Mesenchymal stem cell (in vitro differentiated cells and primary cell): ENCODE results near the gene PLA2G2A.
"Not testable (repeated sequence)": the region's sequence is repeated elsewhere in the genome, so short reads cannot be mapped to it uniquely, and the experiment has no call there.

Experiments
- DNase-seq: peaks from one replicate; pipeline ENCODE4 v3.0.0-alpha.2; 2013
- H2AFZ ChIP-seq: one replicate; pipeline ENCODE4 v1.6.1; 2013; ENCODE audit warnings: low read depth, mild to moderate bottlenecking, control low read depth, inconsistent platforms, low read length, moderate library complexity
- H2AK5ac ChIP-seq: 2 replicates; pipeline ENCODE4 v1.6.1; 2013; ENCODE audit warnings: low read length, moderate library complexity, mild to moderate bottlenecking, inconsistent platforms; ENCODE audit not compliant: severe bottlenecking
- H2BK120ac ChIP-seq: one replicate; pipeline ENCODE4 v1.6.1; 2013; ENCODE audit warnings: low read depth, mild to moderate bottlenecking, inconsistent platforms, low read length, moderate library complexity
- H2BK12ac ChIP-seq, 2 experiments: one replicate each; pipeline ENCODE4 v1.6.1; 2013; ENCODE audit warnings: inconsistent platforms in 2 of 2, low read length in 2 of 2, mild to moderate bottlenecking in 2 of 2, moderate library complexity in 2 of 2, control low read depth in 1 of 2
- H2BK15ac ChIP-seq: one replicate; pipeline ENCODE4 v1.6.1; 2013; ENCODE audit warnings: mild to moderate bottlenecking, low read depth, inconsistent platforms; ENCODE audit not compliant: poor library complexity, severe bottlenecking
- H2BK5ac ChIP-seq: 2 replicates; pipeline ENCODE4 v1.6.1; 2013; ENCODE audit warnings: low read depth, mild to moderate bottlenecking, low read length, control low read depth, inconsistent platforms; ENCODE audit not compliant: poor library complexity, severe bottlenecking
- H3K14ac ChIP-seq, 2 experiments: one replicate each; pipeline ENCODE4 v1.6.1; 2013; ENCODE audit warnings: inconsistent platforms in 2 of 2, low read length in 2 of 2, control low read depth in 1 of 2, mild to moderate bottlenecking in 1 of 2, moderate library complexity in 1 of 2
- H3K18ac ChIP-seq, 2 experiments: one replicate each; pipeline ENCODE4 v1.6.1; 2013; ENCODE audit warnings: inconsistent platforms in 2 of 2, low read length in 2 of 2, control low read depth in 1 of 2, low read depth in 1 of 2, mild to moderate bottlenecking in 1 of 2
- H3K23ac ChIP-seq, 2 experiments: one replicate each; pipeline ENCODE4 v1.6.1; 2013; ENCODE audit warnings: inconsistent platforms in 2 of 2, low read length in 2 of 2, mild to moderate bottlenecking in 2 of 2, moderate library complexity in 2 of 2, control low read depth in 1 of 2
- H3K27ac ChIP-seq: 2 replicates; pipeline ENCODE4 v1.5.1; 2013; ENCODE audit warnings: mild to moderate bottlenecking, moderate library complexity, low read length, control low read depth, inconsistent platforms; ENCODE audit not compliant: poor library complexity, severe bottlenecking
- H3K27me3 ChIP-seq, 2 experiments: 2 replicates each; pipeline versions ENCODE4 v1.6.1 to v1.7.0; 2013; ENCODE audit warnings: low read length in 2 of 2, mild to moderate bottlenecking in 2 of 2, moderate library complexity in 2 of 2, control low read depth in 1 of 2, inconsistent platforms in 1 of 2; ENCODE audit not compliant: control insufficient read depth in 1 of 2, insufficient read depth in 1 of 2
- H3K36me3 ChIP-seq, 2 experiments: 2 replicates each; pipeline versions ENCODE4 v1.6.1 to v1.7.0; 2013; ENCODE audit warnings: low read length in 2 of 2, control low read depth in 1 of 2, inconsistent platforms in 1 of 2, low read depth in 1 of 2, mild to moderate bottlenecking in 1 of 2; ENCODE audit not compliant: insufficient read depth in 2 of 2, control insufficient read depth in 1 of 2
- H3K4ac ChIP-seq, 2 experiments: one replicate each; pipeline ENCODE4 v1.6.1; 2013; ENCODE audit warnings: inconsistent platforms in 2 of 2, low read length in 2 of 2, mild to moderate bottlenecking in 2 of 2, moderate library complexity in 2 of 2, control low read depth in 1 of 2, low read depth in 1 of 2
- H3K4me1 ChIP-seq: 2 replicates; pipeline ENCODE4 v1.6.1; 2013; ENCODE audit warnings: low read depth, low read length, control low read depth; ENCODE audit not compliant: control insufficient read depth, insufficient read depth
- H3K4me2 ChIP-seq: 2 replicates; pipeline ENCODE4 v1.6.1; 2013; ENCODE audit warnings: low read length, mild to moderate bottlenecking, inconsistent platforms; ENCODE audit not compliant: poor library complexity, severe bottlenecking
- H3K4me3 ChIP-seq, 2 experiments: 2 replicates each; pipeline versions ENCODE4 v1.5.1 to v1.7.0; 2013; ENCODE audit warnings: low read length in 2 of 2, mild to moderate bottlenecking in 2 of 2, control low read depth in 1 of 2, low read depth in 1 of 2; ENCODE audit not compliant: insufficient read depth in 1 of 2
- H3K79me1 ChIP-seq: replicated peaks from 2 replicates; pipeline ENCODE4 v1.6.1; 2013; ENCODE audit warnings: mild to moderate bottlenecking, control low read depth, low read length, inconsistent platforms; ENCODE audit not compliant: poor library complexity, severe bottlenecking
- H3K9ac ChIP-seq: 2 replicates; pipeline ENCODE4 v1.7.0; 2013; ENCODE audit warnings: mild to moderate bottlenecking, low read length, moderate library complexity
- H3K9me3 ChIP-seq: 2 replicates; pipeline ENCODE4 v1.7.0; 2013; ENCODE audit warnings: mild to moderate bottlenecking, low read length; ENCODE audit not compliant: control insufficient read depth
- H4K8ac ChIP-seq: one replicate; pipeline ENCODE4 v1.6.1; 2013; ENCODE audit warnings: inconsistent platforms, mild to moderate bottlenecking, low read length, moderate library complexity
- H4K91ac ChIP-seq: one replicate; pipeline ENCODE4 v1.6.1; 2013; ENCODE audit warnings: mild to moderate bottlenecking, low read length, inconsistent platforms
- WGBS: methylation state at CpG from one replicate; pipeline ENCODE4 v1.1.7; 2013; ENCODE audit warnings: mixed read lengths; 5-methylcytosine and 5-hydroxymethylcytosine counted together

The PLA2G2A gene

DNA sequence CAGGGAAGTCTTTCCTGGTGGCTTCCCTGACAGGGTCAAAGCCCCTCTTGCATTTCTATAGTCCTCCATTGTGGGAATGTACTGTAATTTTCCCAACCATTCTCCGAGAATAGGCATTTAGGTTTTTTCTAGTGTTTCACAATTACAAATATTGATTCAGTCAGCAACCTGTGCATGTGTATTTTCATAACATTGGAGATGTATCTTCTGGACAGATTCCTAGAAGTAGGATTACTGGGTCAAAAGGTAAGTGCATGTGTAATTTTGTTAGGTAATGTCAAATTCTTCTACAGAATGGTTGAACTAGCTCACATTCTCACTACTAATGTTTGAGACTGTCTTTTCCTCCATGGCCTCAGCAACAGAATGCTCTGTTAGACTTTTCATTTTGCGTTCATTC lies 8.3 kb upstream of the PLA2G2A start:
- no peak overlapping the region for H4K91ac ChIP-seq

DNA sequence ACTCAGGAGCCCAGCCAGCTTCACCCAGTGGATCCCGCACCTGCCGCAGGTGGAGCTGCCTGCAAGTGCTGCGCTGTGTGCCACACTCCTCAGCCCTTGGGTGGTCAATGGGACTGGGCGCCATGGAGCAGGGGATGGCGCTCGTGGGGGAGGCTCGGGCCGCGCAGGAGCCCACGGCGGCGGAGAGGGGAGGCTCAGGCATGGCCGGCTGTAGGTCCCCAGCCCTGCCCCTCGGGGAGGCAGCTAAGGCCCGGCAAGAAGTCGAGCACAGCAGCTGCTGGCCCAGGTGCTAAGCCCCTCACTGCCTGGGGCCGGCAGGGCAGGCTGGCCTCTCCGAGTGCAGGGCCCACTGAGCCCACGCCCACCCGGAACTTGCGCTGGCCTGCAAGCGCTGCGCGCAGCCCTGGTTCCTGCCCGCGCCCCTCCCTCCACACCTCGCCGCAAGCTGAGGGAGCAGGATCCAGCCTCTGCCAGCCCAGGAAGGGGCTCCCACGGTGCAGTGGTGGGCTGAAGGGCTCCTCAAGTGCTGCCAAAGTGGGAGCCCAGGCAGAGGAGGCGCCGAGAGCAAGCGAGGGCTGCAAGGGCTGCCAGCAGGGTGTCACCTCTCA lies 5.1 kb upstream of the PLA2G2A start:
- 92% methylated on average over 28 of the region's 32 CpGs for WGBS
- peaks cover 4 to 28% of the 10 kb centered on the region in 2 experiments for H3K27me3 ChIP-seq
- H2BK5ac ChIP-seq, H4K8ac ChIP-seq, H3K79me1 ChIP-seq, H3K9ac ChIP-seq, H2BK120ac ChIP-seq, H2BK15ac ChIP-seq, H3K27ac ChIP-seq, H3K14ac ChIP-seq, H3K4me1 ChIP-seq, H2AK5ac ChIP-seq, H3K9me3 ChIP-seq, H3K36me3 ChIP-seq, H3K4me2 ChIP-seq, H2AFZ ChIP-seq, H4K91ac ChIP-seq, DNase-seq, H3K4ac ChIP-seq, H3K23ac ChIP-seq, H3K4me3 ChIP-seq, H3K18ac ChIP-seq, H2BK12ac ChIP-seq: not testable (repeated sequence)

More for the DNA sequence above, 8.3 kb upstream of the PLA2G2A start:
- H3K27ac ChIP-seq, result no peak overlapping the region
- H3K9me3 ChIP-seq, result no peaks in the 10 kb centered on the region
- H3K4me1 ChIP-seq, result no peaks in the 10 kb centered on the region
- no peak overlapping the region for H4K8ac ChIP-seq
- H2AK5ac ChIP-seq, result no peak overlapping the region
- no peak overlapping the region for H3K18ac ChIP-seq
- no peak overlapping the region for H3K4me3 ChIP-seq
- no peak overlapping the region for H2BK12ac ChIP-seq
- WGBS, result 100% methylated on average over 1 of the region's 2 CpGs
- no peak overlapping the region for H3K14ac ChIP-seq
- H3K27me3 ChIP-seq, result peaks cover 0 to 14% of the 10 kb centered on the region in 2 experiments
- H3K79me1 ChIP-seq, result no peaks in the 10 kb centered on the region
- no peak overlapping the region for H3K9ac ChIP-seq
- H2AFZ ChIP-seq, result no peak overlapping the region
- H2BK5ac ChIP-seq, result no peak overlapping the region
- H2BK120ac ChIP-seq, result no peak overlapping the region
- no peak overlapping the region for H2BK15ac ChIP-seq
- H3K23ac ChIP-seq, result no peak overlapping the region
- no peaks in the 10 kb centered on the region for H3K36me3 ChIP-seq
- no peak overlapping the region for H3K4me2 ChIP-seq
- DNase-seq, result no peak
- H3K4ac ChIP-seq, result no peak overlapping the region

DNA sequence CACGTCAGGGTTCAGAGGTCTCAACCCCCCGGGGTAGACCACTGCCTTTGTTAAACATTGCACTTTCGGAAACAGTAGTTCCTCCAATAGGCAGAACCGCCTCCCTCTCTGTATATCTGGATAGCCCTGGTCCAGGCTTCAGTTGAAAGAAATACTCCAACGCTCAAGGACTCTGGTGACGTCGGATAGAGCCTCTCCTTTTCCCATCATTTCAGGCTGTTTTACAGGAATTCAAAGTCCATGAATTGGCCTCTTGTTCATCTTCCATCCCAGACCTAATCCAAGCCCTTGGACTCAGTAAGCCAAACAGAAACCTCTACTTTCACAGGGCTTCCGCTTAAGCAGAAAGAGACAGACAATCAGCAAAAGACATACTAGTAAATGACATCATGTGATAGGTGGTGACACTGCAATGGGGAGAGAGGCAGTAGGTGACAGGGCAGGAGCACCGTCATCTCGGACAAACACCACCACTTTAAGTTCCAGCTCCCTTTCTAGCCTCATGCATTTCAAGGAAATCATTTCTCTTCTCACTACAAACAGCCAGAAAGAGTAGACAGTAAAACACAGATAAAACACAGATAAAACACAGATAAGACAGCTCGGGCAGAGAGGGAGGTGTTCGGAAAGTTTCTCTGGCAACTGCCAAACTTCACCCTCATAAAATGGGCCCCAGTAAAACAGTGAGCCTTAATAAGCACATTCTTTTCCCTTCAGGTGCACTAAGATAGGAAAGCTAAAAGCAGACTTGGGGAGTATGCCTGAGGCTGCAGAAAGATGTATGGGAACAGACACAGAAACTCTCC lies 2.3 kb upstream of the PLA2G2A start:
- no peak overlapping the region for H2AK5ac ChIP-seq
- no peak overlapping the region for H3K4me3 ChIP-seq
- peak overlapping the region; percentile 8 for H3K9ac ChIP-seq
- H2AFZ ChIP-seq, result no peak overlapping the region
- WGBS, result 53% methylated on average over 9 of the region's 12 CpGs
- no peaks in the 10 kb centered on the region for H3K36me3 ChIP-seq
- H3K4ac ChIP-seq, result no peak overlapping the region
- no peak overlapping the region for H3K14ac ChIP-seq
- no peak overlapping the region for H2BK15ac ChIP-seq
- H3K27ac ChIP-seq, result no peak overlapping the region
- no peak overlapping the region for H4K91ac ChIP-seq
- H3K4me1 ChIP-seq, result no peaks in the 10 kb centered on the region
- H2BK120ac ChIP-seq, result no peak overlapping the region
- H3K27me3 ChIP-seq, result peaks cover 4 to 28% of the 10 kb centered on the region in 2 experiments
- no peak overlapping the region for H3K4me2 ChIP-seq
- no peak overlapping the region for H2BK5ac ChIP-seq
- no peak overlapping the region for H2BK12ac ChIP-seq
- DNase-seq, result peak; percentile 2
- no peak overlapping the region for H4K8ac ChIP-seq
- H3K9me3 ChIP-seq, result no peaks in the 10 kb centered on the region
- no peak overlapping the region for H3K23ac ChIP-seq
- no peak overlapping the region for H3K18ac ChIP-seq
- no peaks in the 10 kb centered on the region for H3K79me1 ChIP-seq

DNA sequence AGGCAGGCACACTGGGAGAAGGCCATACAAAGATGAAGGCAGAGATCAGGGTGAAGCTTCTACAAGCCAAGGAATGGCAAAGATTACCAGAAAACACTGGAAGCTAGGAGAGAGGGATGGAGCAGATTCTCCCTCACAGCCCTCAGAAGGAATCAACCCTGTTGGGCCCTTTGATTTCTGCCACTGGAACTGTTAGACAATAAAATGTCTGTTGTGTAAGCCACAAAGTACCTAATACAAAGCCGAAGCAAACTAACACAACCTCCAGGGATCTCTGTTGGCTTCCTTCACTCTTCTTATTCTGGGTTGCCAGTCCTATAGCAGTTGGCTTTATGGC lies 1.7 kb upstream of the PLA2G2A start:
- H3K27ac ChIP-seq, result no peak overlapping the region
- H2BK12ac ChIP-seq, result no peak overlapping the region
- H3K27me3 ChIP-seq, result peaks cover 4 to 34% of the 10 kb centered on the region in 2 experiments
- H3K4me3 ChIP-seq, result no peak overlapping the region
- no peak overlapping the region for H3K4ac ChIP-seq
- H3K14ac ChIP-seq, result no peak overlapping the region
- no peak overlapping the region for H3K9ac ChIP-seq
- H3K23ac ChIP-seq, result no peak overlapping the region
- H4K8ac ChIP-seq, result no peak overlapping the region
- no peak overlapping the region for H2AK5ac ChIP-seq
- H3K4me1 ChIP-seq, result no peaks in the 10 kb centered on the region
- H3K79me1 ChIP-seq, result no peaks in the 10 kb centered on the region
- H3K4me2 ChIP-seq, result no peak overlapping the region
- H2BK5ac ChIP-seq, result no peak overlapping the region
- DNase-seq, result no peak
- no peaks in the 10 kb centered on the region for H3K9me3 ChIP-seq
- H3K36me3 ChIP-seq, result no peaks in the 10 kb centered on the region
- no peak overlapping the region for H2BK15ac ChIP-seq
- no peak overlapping the region for H2AFZ ChIP-seq
- H3K18ac ChIP-seq, result no peak overlapping the region
- no peak overlapping the region for H4K91ac ChIP-seq
- 79% methylated on average over 1 of the region's 1 CpG for WGBS
- H2BK120ac ChIP-seq, result no peak overlapping the region
